GM23338 (cell line): ENCODE data around the gene BEST1. TPM values are rescaled to one million over a fixed set of nuclear protein-coding genes. Genes with fewer than 3 reads are reported as not detected.
A peak's percentile ranks its signal among the peaks of the same experiment; 100 is the strongest.

Experiments
- ATAC-seq: fragments of 200-7000 bp; cut with Tn5 transposase; 3 replicates; pipeline ENCODE4 v1.9.1; 2020
- DNase-seq: peaks from one replicate; pipeline ENCODE4 v3.0.0-alpha.2; 2015; ENCODE audit warnings: low spot score
- H2AFZ ChIP-seq: fragments of 200-600 bp; sonication (generic); 2 replicates; pipeline ENCODE4 v1.8.0; 2016; ENCODE audit warnings: antibody characterized with exemption, mild to moderate bottlenecking, moderate library complexity
- H3F3A ChIP-seq: fragments of 200-600 bp; sonication (generic); replicated peaks from 2 replicates; pipeline ENCODE4 v1.8.0; 2017; ENCODE audit warnings: antibody characterized with exemption, mixed run types, low read depth
- H3K27ac ChIP-seq: fragments of 200-600 bp; sonication (generic); 2 replicates; pipeline ENCODE4 v1.6.1; 2016; ENCODE audit warnings: low read depth
- H3K27me3 ChIP-seq: fragments of 200-600 bp; sonication (generic); 2 replicates; pipeline ENCODE4 v1.8.0; 2016; ENCODE audit warnings: mild to moderate bottlenecking, mixed run types, moderate library complexity; ENCODE audit not compliant: insufficient read depth
- H3K36me3 ChIP-seq: fragments of 200-600 bp; sonication (generic); 2 replicates; pipeline ENCODE4 v1.8.0; 2016; ENCODE audit warnings: mild to moderate bottlenecking; ENCODE audit not compliant: insufficient read depth
- H3K4me1 ChIP-seq: fragments of 200-600 bp; sonication (generic); 2 replicates; pipeline ENCODE4 v1.8.0; 2016; ENCODE audit warnings: mild to moderate bottlenecking, moderate library complexity; ENCODE audit not compliant: insufficient read depth
- H3K4me2 ChIP-seq: fragments of 200-600 bp; sonication (generic); 2 replicates; pipeline ENCODE4 v1.7.1; 2017; ENCODE audit warnings: mixed run types
- H3K4me3 ChIP-seq: fragments of 200-600 bp; sonication (generic); 2 replicates; pipeline ENCODE4 v1.6.1; 2016; ENCODE audit warnings: mixed run types
- H3K79me2 ChIP-seq: fragments of 200-600 bp; sonication (generic); replicated peaks from 2 replicates; pipeline ENCODE4 v1.8.0; 2017; ENCODE audit warnings: mild to moderate bottlenecking; ENCODE audit not compliant: insufficient read depth
- H3K9me2 ChIP-seq: fragments of 200-600 bp; sonication (generic); 2 replicates; pipeline ENCODE4 v1.8.0; 2017; ENCODE audit not compliant: insufficient read depth
- H4K20me1 ChIP-seq: fragments of 200-600 bp; sonication (generic); replicated peaks from 2 replicates; pipeline ENCODE4 v1.8.0; 2017; ENCODE audit warnings: mild to moderate bottlenecking; ENCODE audit not compliant: insufficient read depth
- H3K27ac Mint-ChIP-seq: 2 replicates; pipeline ENCODE4 v1.8.0; 2020; ENCODE audit warnings: inconsistent platforms, mild to moderate bottlenecking, moderate library complexity, mixed read lengths
- H3K27me3 Mint-ChIP-seq: 3 replicates; pipeline ENCODE4 v1.8.0; 2022; ENCODE audit warnings: low read depth, mild to moderate bottlenecking, moderate library complexity, mixed read lengths, inconsistent platforms; ENCODE audit not compliant: insufficient read depth, poor library complexity
- H3K36me3 Mint-ChIP-seq: 3 replicates; pipeline ENCODE4 v1.8.0; 2021; ENCODE audit warnings: low read depth, mild to moderate bottlenecking, inconsistent platforms, moderate library complexity, mixed read lengths
- H3K4me1 Mint-ChIP-seq: 3 replicates; pipeline ENCODE4 v1.8.0; 2020; ENCODE audit warnings: mild to moderate bottlenecking, inconsistent platforms, mixed read lengths
- H3K4me3 Mint-ChIP-seq: 3 replicates; pipeline ENCODE4 v1.8.0; 2021; ENCODE audit warnings: moderate library complexity, mild to moderate bottlenecking, inconsistent platforms, mixed read lengths
- H3K9me3 Mint-ChIP-seq: 3 replicates; pipeline ENCODE4 v1.8.0; 2020; ENCODE audit warnings: moderate library complexity, mild to moderate bottlenecking, inconsistent platforms, mixed read lengths
- ETS1 ChIP-seq: IDR thresholded peaks from 2 replicates; pipeline ENCODE4 v1.6.1; 2016; ENCODE audit warnings: antibody characterized with exemption
- EZH2 ChIP-seq: fragments of 200-600 bp; sonication (generic); IDR thresholded peaks from one replicate; pipeline ENCODE4 v1.8.0; 2017; ENCODE audit warnings: antibody characterized with exemption, mild to moderate bottlenecking, low read depth; ENCODE audit not compliant: unreplicated experiment
- JUNB ChIP-seq: IDR thresholded peaks from one replicate; pipeline ENCODE4 v1.6.1; 2016; ENCODE audit warnings: antibody characterized with exemption; ENCODE audit not compliant: unreplicated experiment
- POLR2AphosphoS5 ChIP-seq: IDR thresholded peaks from 2 replicates; pipeline ENCODE4 v1.6.1; 2016; ENCODE audit warnings: antibody characterized with exemption, low read depth
- STAT1 ChIP-seq: IDR thresholded peaks from one replicate; pipeline ENCODE4 v1.6.1; 2016; ENCODE audit warnings: antibody characterized with exemption; ENCODE audit not compliant: unreplicated experiment
- polyA plus RNA-seq: library from polyadenylated mRNA; unstranded; fragments of >200 nt; fragmentation: Nextera tagmentation; extraction: Ambion mirVana; gene quantifications from 2 replicates; pipeline ENCODE4 v1.2.1, GENCODE V29; 2016
- total RNA-seq: library from RNA; depleted of rRNA; stranded (reverse); fragments of >200 nt; shearing (Covaris generic); gene quantifications from 2 replicates; pipeline ENCODE4 v1.2.3, GENCODE V29; 2014
- TF ChIP-seq, protein P1 (sequence below): fragments of 250-450 bp; sonication (Bioruptor Pico); IDR thresholded peaks from 2 replicates; pipeline ENCODE4 v1.5.0; 2020; ENCODE audit warnings: mild to moderate bottlenecking, moderate library complexity
- TF ChIP-seq, protein P2 (sequence below), 2 experiments: fragments of 200-600 bp in 1 of 2; sonication (generic) in 1 of 2; conservative IDR thresholded peaks; 2 replicates each; pipeline versions ENCODE4 v1.5.1 to v1.6.1; 2016 to 2017; ENCODE audit warnings: antibody characterized with exemption in 2 of 2, low read depth in 2 of 2, mild to moderate bottlenecking in 2 of 2, moderate library complexity in 1 of 2

BEST1 gene
- total and polyA plus RNA-seq, 2 experiments from 2014 or later: 0.35 to 0.44 TPM

GRCh38 chr11:61980783-61981541 is 30.8 kb downstream of the BEST1 start:
- H3K27me3 ChIP-seq: peaks cover 2% of the 10 kb centered on the region; the same call in 1 of the 2 replicates
- H3K36me3 ChIP-seq: no peaks in the 10 kb centered on the region
- Mint-ChIP-seq H3K9me3 (peaks cover 5% of the 10 kb centered on the region), H3K27me3 (peaks cover 35% of the 10 kb centered on the region), H3K4me1 (peaks cover 9% of the 10 kb centered on the region; the same call in 2 of the 3 replicates), H3K27ac (no peak overlapping the region), H3K4me3 (no peak overlapping the region), H3K36me3 (peaks cover 1% of the 10 kb centered on the region; the same call in 2 of the 3 replicates)
- H3K4me1 ChIP-seq: no peaks in the 10 kb centered on the region
- H4K20me1 ChIP-seq: no peaks in the 10 kb centered on the region
- H2AFZ ChIP-seq: 0 out of 2 replicates have a peak overlapping the region, but pooled peaks have one; percentile 14
- H3K4me3 ChIP-seq: no peak overlapping the region
- DNase-seq (no peak), ATAC-seq (no peak)
- no peak for TF ChIP-seq EZH2
- no peak for TF ChIP-seq STAT1
- TF ChIP-seq POLR2AphosphoS5: no peak
- TF ChIP-seq, protein P1, sequence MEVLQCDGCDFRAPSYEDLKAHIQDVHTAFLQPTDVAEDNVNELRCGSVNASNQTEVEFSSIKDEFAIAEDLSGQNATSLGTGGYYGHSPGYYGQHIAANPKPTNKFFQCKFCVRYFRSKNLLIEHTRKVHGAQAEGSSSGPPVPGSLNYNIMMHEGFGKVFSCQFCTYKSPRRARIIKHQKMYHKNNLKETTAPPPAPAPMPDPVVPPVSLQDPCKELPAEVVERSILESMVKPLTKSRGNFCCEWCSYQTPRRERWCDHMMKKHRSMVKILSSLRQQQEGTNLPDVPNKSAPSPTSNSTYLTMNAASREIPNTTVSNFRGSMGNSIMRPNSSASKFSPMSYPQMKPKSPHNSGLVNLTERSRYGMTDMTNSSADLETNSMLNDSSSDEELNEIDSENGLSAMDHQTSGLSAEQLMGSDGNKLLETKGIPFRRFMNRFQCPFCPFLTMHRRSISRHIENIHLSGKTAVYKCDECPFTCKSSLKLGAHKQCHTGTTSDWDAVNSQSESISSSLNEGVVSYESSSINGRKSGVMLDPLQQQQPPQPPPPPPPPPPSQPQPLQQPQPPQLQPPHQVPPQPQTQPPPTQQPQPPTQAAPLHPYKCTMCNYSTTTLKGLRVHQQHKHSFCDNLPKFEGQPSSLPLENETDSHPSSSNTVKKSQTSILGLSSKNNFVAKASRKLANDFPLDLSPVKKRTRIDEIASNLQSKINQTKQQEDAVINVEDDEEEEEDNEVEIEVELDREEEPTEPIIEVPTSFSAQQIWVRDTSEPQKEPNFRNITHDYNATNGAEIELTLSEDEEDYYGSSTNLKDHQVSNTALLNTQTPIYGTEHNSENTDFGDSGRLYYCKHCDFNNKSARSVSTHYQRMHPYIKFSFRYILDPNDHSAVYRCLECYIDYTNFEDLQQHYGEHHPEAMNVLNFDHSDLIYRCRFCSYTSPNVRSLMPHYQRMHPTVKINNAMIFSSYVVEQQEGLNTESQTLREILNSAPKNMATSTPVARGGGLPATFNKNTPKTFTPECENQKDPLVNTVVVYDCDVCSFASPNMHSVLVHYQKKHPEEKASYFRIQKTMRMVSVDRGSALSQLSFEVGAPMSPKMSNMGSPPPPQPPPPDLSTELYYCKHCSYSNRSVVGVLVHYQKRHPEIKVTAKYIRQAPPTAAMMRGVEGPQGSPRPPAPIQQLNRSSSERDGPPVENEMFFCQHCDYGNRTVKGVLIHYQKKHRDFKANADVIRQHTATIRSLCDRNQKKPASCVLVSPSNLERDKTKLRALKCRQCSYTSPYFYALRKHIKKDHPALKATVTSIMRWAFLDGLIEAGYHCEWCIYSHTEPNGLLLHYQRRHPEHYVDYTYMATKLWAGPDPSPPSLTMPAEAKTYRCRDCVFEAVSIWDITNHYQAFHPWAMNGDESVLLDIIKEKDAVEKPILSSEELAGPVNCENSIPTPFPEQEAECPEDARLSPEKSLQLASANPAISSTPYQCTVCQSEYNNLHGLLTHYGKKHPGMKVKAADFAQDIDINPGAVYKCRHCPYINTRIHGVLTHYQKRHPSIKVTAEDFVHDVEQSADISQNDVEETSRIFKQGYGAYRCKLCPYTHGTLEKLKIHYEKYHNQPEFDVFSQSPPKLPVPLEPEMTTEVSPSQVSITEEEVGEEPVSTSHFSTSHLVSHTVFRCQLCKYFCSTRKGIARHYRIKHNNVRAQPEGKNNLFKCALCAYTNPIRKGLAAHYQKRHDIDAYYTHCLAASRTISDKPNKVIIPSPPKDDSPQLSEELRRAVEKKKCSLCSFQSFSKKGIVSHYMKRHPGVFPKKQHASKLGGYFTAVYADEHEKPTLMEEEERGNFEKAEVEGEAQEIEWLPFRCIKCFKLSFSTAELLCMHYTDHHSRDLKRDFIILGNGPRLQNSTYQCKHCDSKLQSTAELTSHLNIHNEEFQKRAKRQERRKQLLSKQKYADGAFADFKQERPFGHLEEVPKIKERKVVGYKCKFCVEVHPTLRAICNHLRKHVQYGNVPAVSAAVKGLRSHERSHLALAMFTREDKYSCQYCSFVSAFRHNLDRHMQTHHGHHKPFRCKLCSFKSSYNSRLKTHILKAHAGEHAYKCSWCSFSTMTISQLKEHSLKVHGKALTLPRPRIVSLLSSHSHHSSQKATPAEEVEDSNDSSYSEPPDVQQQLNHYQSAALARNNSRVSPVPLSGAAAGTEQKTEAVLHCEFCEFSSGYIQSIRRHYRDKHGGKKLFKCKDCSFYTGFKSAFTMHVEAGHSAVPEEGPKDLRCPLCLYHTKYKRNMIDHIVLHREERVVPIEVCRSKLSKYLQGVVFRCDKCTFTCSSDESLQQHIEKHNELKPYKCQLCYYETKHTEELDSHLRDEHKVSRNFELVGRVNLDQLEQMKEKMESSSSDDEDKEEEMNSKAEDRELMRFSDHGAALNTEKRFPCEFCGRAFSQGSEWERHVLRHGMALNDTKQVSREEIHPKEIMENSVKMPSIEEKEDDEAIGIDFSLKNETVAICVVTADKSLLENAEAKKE (CRISPR knock-in tag): no peak
- no peak for TF ChIP-seq JUNB
- TF ChIP-seq, protein P2, sequence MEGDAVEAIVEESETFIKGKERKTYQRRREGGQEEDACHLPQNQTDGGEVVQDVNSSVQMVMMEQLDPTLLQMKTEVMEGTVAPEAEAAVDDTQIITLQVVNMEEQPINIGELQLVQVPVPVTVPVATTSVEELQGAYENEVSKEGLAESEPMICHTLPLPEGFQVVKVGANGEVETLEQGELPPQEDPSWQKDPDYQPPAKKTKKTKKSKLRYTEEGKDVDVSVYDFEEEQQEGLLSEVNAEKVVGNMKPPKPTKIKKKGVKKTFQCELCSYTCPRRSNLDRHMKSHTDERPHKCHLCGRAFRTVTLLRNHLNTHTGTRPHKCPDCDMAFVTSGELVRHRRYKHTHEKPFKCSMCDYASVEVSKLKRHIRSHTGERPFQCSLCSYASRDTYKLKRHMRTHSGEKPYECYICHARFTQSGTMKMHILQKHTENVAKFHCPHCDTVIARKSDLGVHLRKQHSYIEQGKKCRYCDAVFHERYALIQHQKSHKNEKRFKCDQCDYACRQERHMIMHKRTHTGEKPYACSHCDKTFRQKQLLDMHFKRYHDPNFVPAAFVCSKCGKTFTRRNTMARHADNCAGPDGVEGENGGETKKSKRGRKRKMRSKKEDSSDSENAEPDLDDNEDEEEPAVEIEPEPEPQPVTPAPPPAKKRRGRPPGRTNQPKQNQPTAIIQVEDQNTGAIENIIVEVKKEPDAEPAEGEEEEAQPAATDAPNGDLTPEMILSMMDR (conservative IDR thresholded peaks at IDR 0.05; ENCODE audit: low read depth in 2 of 2): no peak
- no peak for TF ChIP-seq ETS1
- H3K4me2 ChIP-seq: no peak overlapping the region
- H3K27ac ChIP-seq: no peak overlapping the region
- H3F3A ChIP-seq: no peaks in the 10 kb centered on the region
- no peaks in the 10 kb centered on the region for H3K79me2 ChIP-seq
- no peaks in the 10 kb centered on the region for H3K9me2 ChIP-seq
